GM19099 (cell line): ENCODE measurements around the gene CHAD.

Experiments used
- POLR2A ChIP-seq: IDR thresholded peaks from 3 replicates; pipeline ENCODE4 v1.6.1; 2011; ENCODE audit warnings: low read depth; ENCODE audit not compliant: insufficient read length; ENCODE audit errors: extremely low read depth

Gene CHAD

DNA sequence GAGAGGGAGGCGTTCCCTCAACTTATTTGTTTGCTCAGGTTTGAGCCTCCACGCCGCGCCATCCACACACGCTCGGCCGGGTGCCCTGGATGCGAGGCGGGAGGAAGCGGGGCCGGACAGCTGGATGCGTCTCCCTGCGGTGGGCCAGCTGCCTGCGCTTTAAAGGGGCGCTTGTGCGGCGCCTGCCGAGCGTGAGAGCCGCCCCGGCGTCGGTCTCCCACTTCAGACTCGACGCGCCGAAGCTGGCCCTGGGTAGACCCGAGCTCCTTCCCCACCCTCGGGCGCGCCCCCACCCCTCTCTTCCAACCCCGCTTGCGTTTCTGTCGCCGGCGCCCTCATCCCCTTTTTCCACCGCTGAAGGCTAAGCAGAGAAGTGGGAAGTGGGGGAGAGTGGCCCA is 527 bp upstream of the CHAD start:
- no peak for TF ChIP-seq POLR2A

DNA sequence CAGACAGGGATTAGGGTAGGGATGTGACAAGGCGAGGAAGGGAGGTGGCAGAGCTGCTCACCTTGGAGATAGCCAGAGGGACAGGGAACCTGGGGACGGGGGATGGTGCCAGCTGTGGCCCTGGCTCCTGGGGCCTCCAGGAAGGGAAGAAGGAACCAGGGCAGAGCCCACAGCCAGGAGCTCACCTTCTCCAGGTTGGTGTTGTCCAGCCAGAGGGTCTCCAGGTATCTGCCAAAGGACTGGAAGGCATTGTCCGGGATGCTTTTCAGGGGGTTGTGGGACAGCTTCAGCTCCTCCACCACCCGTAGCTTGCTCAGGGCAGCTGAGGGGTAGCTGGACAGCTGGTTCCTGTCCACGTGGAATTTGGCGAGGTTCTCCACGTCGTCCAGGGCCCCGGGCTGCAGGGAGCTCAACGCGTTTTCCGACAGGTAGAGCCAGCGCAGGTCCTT is 801 bp downstream of the CHAD start:
- TF ChIP-seq POLR2A: no peak

DNA sequence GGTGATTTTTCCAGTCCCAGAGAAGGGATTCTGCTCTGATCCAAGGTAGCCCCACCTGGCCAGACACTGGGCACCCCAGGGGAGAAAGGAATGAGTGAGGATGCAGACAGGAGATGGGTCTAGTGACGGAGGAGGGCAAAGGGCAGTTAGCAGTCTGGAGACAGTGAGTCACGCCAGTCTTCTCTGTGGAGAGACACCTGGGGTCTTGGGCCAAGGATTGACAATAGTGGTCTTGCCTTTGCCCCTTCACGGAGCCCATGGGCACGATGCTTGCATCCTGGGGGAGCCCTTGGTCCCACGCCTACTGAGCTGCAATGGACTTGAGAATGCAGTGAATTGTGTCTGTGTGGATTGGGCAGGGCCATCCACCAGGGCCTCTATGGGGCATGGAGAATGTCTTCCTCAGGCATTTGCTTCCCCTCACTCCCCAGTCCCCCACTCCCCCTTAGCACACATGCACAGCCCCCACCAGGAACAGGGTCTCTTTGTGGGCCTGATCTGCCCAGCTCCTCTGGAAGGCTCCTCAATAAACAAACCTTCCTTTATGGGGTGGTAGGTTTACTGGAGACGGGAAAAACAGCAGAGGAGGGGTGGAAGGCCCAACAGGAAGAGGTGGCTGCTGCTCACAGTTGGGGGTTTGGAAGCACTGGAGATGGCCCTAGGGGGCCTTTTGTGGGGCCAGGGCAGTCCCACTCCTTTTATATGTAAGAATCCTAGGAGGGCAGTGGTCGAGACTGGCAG is 1.4 kb downstream of the CHAD start:
- no peak for TF ChIP-seq POLR2A

DNA sequence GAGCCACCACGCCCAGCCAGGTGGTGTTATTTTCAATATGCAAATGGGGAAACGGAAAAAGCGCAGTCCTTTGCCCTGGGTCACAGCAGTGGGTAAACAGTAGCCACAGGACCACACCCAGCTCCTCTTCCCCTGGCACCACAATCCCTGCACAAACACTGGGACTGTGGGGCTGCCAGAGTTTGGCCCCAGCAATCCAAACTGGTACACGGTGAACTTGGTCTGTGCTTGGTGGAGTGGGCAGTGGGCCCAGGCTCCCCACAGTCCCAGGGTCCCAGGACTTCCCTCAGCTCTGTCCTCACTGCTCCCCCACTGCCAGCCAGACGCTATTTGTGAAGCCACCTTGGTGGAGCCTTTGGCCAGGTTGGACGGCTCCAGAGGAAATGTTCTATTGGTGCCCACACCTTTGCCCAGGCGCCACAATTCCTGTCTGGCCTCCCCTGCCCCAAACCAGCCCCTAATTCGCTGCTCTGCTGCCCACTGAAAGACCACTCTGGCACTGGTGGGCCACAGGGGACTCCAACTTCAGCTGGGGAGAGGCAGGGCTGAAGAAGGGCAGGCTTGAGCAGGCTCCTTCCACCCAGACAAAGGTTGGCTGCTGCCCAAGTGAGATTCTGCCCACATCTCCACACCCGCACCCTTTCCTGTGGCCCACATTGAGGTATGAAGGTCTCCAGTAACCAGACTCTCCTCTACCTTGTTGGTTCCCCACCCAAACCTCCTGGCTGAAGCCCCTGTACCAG is 2.1 kb downstream of the CHAD start:
- no peak for TF ChIP-seq POLR2A

DNA sequence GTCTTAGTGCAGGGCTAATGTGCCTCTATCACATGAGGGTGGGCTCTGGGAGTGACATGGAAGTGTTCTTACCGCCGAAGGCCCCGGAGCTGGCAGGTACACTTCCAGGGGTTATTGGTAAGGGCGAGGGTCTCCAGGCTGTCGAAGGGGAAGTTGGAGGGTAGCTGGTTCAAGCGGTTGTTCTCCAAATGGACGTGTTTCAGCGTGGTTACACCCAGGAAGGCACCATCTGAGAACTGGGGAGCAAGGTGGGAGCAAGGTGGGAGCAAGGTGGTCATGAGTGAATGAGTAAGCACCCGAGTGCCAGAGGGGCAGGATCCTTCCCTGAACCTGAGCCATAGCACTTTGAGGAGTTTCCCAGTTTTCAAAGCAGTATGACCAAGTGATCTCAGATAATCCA is 3.0 kb downstream of the CHAD start:
- no peak for TF ChIP-seq POLR2A

DNA sequence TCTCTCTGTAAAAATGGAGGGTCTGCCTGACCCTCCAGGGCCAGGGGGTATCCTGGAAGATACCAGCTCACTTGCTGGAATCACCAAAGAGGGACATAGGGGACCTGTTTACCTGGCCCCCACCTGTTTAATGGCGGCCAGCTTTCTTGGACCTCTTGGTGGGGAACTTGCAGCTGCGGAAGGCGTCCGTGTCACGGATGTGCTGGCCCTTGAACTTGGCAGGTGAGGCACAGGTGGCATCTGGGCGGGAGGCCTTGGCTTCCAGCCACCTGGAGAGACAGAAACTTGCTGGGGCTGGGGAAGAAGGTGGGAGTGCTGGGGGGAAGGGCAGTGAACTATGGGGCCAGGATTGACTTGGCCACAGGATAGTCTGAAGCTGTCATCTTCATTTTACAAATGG is 3.5 kb downstream of the CHAD start:
- TF ChIP-seq POLR2A: no peak

DNA sequence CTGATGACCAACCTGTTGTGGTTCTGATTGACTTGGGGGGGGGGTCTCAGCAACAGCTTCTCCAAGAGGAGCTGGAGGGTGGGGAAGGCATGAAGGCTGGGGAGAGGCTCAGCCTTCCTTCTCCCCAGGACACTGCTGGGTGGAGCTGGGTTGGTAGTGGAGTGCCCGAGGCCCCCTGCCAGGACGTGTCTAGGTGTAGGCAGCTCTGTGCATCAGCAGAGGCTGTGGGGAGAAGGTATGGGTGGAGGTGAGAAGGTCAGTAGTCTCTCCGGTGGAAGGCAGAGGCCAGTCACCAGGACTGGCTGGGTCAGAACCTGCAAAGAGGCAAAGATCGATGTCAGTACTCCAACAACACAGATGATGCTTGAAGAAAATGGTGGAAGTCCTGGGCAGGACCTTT is 3.9 kb downstream of the CHAD start:
- TF ChIP-seq POLR2A: no peak

DNA sequence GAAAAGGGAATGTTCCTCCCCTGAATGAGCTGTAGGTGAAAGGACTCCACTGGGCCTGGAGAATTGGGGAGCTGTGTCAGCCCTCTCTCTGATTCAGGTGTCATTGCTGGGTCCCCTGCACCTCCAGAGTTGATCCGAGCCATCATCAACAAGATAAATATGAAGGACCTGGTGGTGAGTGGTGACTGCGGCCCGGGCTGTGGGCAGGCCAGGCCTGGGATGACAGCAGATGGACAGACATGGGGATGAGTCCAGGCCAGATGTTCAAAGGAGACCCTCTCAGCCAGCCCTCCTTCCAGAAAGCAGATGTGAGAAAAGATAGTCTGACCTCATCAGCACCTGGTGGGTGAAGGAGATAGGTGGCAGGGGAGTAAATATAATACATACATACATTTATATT is 4.6 kb downstream of the CHAD start:
- no peak for TF ChIP-seq POLR2A

DNA sequence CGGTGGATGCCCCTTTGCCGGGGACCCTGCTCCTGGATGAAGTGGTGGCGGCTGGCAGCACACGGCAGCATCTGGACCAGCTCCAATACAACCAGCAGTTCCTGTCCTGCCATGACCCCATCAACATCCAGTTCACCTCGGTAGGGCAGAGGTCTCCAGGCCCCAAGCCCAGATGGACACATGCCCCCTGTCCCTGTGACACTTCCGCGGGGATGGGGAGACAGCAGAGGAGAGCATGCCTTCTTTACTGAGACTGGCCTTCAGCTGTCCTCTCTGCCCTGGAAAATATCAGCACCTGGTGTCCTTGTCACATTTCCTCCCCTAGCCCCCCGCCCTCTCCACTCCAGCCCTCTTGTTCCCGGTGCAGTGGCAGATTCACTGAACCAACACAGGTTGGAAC is 6.2 kb downstream of the CHAD start:
- TF ChIP-seq POLR2A: no peak

DNA sequence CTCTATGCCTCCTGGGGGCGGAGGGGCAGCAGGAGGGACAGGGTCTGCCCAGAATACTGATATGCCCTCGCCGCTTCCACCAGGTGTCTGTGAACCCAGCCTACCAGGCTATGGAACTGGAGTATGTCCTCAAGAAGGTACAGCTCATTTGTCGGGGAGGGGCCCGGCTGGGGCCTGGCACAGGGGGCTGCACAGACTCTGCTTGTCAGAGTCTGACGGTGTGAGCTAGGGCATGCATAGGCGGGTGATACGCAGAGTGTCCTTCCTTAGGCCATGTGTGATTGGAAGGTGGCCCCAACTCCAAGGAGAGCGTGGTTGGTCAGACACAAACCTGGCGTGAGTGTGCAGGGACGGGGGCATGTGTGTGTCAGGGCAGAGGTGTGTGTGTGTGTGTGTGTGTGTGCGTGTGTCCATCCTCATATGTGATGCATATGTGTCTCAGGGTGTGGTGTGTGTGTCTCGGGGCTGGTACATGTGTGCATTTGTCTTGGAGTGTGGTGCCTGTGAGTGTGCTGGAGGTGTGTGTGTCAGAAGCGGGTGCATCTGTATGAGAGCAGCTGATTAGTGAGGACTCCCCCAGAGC is 7.0 kb downstream of the CHAD start:
- no peak for TF ChIP-seq POLR2A

DNA sequence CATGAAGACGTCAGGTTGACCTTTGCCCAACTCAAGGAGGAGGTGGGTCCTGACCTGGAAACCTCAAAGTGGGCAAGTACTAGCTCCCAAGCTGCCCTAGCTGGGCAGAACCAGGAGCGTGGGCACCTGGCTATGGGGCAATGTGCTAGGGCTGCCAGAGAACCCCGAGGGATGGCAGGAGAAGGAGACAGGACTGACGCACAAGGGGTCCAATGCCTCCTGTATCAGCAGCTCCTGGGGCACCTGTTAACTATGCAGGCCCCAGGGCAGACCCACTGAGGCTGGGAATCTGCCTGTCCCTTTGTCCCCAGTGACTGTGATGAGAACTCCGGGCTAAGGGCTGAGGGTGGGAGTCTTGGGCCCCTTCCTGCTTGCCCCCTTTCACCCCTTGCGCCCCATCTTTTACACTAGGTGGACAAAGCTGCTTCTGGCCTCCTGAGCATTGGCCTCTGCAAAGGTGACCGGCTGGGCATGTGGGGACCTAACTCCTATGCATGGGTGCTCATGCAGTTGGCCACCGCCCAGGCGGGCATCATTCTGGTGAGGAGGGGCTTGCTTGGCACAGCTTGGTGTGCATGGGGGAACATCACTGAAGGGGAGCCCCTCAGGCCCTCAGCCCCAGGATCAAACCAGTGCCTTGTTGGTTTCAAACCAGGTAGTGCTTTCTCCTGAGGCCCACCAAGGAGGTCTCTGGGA is 7.7 kb downstream of the CHAD start:
- TF ChIP-seq POLR2A: no peak

DNA sequence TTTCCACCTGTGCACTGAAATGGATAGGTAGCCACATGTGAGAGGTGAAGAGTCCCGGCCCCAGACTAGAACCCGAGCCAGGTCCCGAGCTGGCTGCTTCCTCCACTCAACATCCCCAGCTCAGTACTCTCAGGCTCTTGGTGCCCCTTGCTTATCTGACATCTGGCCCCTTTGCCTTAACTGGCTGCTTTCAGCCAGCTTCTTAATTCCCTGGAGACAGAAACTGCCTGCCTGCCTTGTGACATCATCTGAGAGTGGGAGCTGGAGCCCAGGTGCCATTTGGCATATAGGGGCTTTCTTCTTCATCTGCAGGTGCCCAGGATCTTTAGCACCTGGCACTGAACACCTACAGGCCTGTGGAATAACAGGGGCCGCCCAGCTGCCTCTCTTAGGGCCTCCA is 8.9 kb downstream of the CHAD start:
- TF ChIP-seq POLR2A: no peak

DNA sequence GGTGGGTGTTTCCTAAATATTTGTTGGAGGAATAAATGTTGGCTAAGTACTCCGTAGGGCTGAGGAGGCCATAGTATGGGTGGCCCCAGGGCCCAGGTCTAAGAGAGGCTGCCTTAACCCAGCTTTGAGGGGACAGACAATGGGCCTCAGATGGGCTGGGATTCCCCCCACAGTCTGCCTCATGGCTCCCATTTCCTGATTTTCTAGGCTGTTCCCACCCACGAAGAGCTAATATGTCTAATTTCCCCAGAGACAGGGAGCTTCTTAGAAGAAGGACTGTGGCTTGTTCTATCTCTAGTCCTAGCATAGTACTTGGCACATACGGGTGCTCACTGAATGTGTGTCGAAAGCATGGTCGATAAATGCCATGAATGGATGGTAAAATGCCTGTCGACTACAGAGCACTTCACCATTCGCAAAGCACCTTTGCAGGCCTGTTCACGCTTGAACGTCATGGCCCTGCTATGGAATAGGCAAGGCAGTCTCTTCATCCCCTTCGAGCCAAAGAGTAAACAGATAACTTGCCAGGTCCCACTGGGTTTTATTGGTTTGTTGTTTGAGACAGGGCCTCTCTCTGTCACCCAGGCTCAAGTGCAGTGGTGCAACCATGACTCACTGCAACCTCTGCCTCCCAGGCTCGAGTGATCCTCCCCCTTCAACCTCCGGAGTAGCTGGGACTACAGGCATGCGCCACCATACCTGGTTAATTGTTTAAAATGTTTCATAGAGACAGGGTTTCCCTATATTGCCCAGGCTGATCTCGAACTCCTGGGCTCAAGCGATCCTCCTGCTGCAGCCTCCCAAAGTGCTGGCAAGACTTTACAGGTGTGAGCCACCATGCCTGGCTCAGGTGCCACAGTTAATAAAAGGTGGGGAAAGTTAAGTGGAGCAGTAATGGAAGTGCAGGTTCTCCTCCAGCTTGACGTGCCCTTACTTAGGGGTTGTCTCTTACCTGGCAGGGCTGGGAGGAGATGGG is 9.7 kb downstream of the CHAD start:
- TF ChIP-seq POLR2A: no peak

DNA sequence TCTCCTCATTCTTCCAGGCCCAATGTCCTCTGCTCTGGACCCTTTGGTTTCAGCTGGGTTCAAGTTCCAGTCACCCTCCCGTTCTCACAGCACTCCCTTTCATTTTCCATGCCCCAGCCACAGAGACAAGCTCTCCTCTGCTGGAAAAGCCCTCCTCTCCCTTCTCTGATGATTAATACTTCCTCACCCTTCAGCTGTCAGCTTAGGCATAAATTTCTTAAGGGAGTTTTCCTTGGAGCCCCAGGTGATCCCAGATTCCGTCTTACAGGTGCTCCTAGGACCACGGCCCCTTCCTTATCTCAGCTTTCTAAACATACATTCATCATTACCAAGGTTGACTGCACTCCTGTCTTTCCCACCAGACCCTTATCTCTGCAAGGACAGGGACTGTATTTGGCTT is 10.4 kb downstream of the CHAD start:
- no peak for TF ChIP-seq POLR2A
